Omental fat pad (tissue), 4 donors: ENCODE measurements around the gene IGF2. TPM values are rescaled to one million over a fixed set of nuclear protein-coding genes. Genes with fewer than 3 reads are reported as not detected.

ENCODE experiments used
- ATAC-seq: fragments of 150-250 bp; one replicate; pipeline ENCODE4 v1.9.1; 2016; ENCODE audit warnings: mild to moderate bottlenecking, moderate library complexity; ENCODE audit not compliant: low FRiP score
- DNase-seq: peaks from one replicate; pipeline ENCODE4 v3.0.0-alpha.2; 2019; ENCODE audit warnings: low spot score
- CTCF ChIP-seq, 3 donors: fragments of 450-650 bp; IDR thresholded peaks; one replicate each; pipeline ENCODE4 v1.5.1; 2016 to 2017; ENCODE audit warnings: antibody characterized with exemption in 3 of 3, mild to moderate bottlenecking in 3 of 3, moderate library complexity in 2 of 3
- total RNA-seq, 4 donors: library from RNA; depleted of rRNA; stranded (reverse); fragments of >200 nt; gene quantifications; one replicate each; pipeline ENCODE4 v1.1.0, GENCODE V29; 2016

Gene IGF2
- total RNA-seq = 10 to 100 TPM; 44.6 to 69.4 (median 52.3) TPM

GRCh38 chr11:2139123-2139521 lies at the start of gene IGF2:
Gene IGF2, minus strand, starts transcription at chr11:2139389. Its CDS starts 3,866 bp downstream, at chr11:2135523.
- no peak for ATAC-seq
- DNase-seq = no peak
- no peak for TF ChIP-seq CTCF (IDR thresholded peaks at IDR 0.05)

GRCh38 chr11:2188745-2189144 lies 49.6 kb upstream of the IGF2 start:
- TF ChIP-seq CTCF (IDR thresholded peaks at IDR 0.05) = no peak
- ATAC-seq = no peak
- DNase-seq = no peak

GRCh38 chr11:2187280-2187707 lies 48.1 kb upstream of the IGF2 start:
- no peak for DNase-seq
- no peak for TF ChIP-seq CTCF (IDR thresholded peaks at IDR 0.05)
- ATAC-seq = no peak

GRCh38 chr11:2186669-2187279 lies 47.6 kb upstream of the IGF2 start:
- no peak for TF ChIP-seq CTCF (IDR thresholded peaks at IDR 0.05)
- no peak for ATAC-seq
- no peak for DNase-seq

- DNase-seq = no peak
- TF ChIP-seq CTCF (IDR thresholded peaks at IDR 0.05) = no peak
- no peak for ATAC-seq
These were observed 46.3 kb upstream of the IGF2 start for GRCh38 chr11:2185324-2186085.

- TF ChIP-seq CTCF (IDR thresholded peaks at IDR 0.05) = no peak
- DNase-seq = no peak
- ATAC-seq = no peak
These were observed 43.7 kb upstream of the IGF2 start for GRCh38 chr11:2182692-2183474.
